ENCODE data around the gene CEMIP.

CEMIP gene

GRCh38 chr15:80778964-80779657 lies at the start of gene CEMIP:
Gene CEMIP, plus strand, starts transcription at chr15:80779370. Its CDS starts 94,510 bp downstream, at chr15:80873880.
- DNase-seq (ENCODE audit: low spot score) = peak; percentile 86

- DNase-seq (ENCODE audit: low spot score) = no peak
Observed at GRCh38 chr15:80730387-80730786, 48.8 kb upstream of the CEMIP start.

GRCh38 chr15:80730926-80731325 lies 48.2 kb upstream of the CEMIP start:
- no peak for DNase-seq (ENCODE audit: low spot score)

GRCh38 chr15:80732167-80732566 lies 47.0 kb upstream of the CEMIP start:
- DNase-seq (ENCODE audit: low spot score) = no peak

- DNase-seq (ENCODE audit: low spot score) = no peak
Observed at GRCh38 chr15:80732818-80733217, 46.4 kb upstream of the CEMIP start.

- no peak for DNase-seq (ENCODE audit: low spot score)
Observed at GRCh38 chr15:80733460-80733859, 45.7 kb upstream of the CEMIP start.

GRCh38 chr15:80735344-80735743 lies 43.8 kb upstream of the CEMIP start:
- no peak for DNase-seq (ENCODE audit: low spot score)

GRCh38 chr15:80736560-80736959 lies 42.6 kb upstream of the CEMIP start:
- DNase-seq (ENCODE audit: low spot score) = no peak

- no peak for DNase-seq (ENCODE audit: low spot score)
Observed at GRCh38 chr15:80739919-80740318, 39.3 kb upstream of the CEMIP start.

- DNase-seq (ENCODE audit: low spot score) = no peak
Observed at GRCh38 chr15:80742081-80742480, 37.1 kb upstream of the CEMIP start.

- peak; percentile 64 for DNase-seq (ENCODE audit: low spot score)
Observed at GRCh38 chr15:80743189-80743833, 35.9 kb upstream of the CEMIP start.

GRCh38 chr15:80744415-80744814 lies 34.8 kb upstream of the CEMIP start:
- DNase-seq (ENCODE audit: low spot score) = no peak

- DNase-seq (ENCODE audit: low spot score) = no peak
Observed at GRCh38 chr15:80744826-80745225, 34.3 kb upstream of the CEMIP start.

GRCh38 chr15:80745888-80746287 lies 33.3 kb upstream of the CEMIP start:
- DNase-seq (ENCODE audit: low spot score) = no peak

- DNase-seq (ENCODE audit: low spot score) = no peak
Observed at GRCh38 chr15:80747317-80748053, 31.7 kb upstream of the CEMIP start.

GRCh38 chr15:80749589-80749988 lies 29.6 kb upstream of the CEMIP start:
- DNase-seq (ENCODE audit: low spot score) = no peak

GRCh38 chr15:80750575-80750974 lies 28.6 kb upstream of the CEMIP start:
- no peak for DNase-seq (ENCODE audit: low spot score)

GRCh38 chr15:80752204-80752603 lies 27.0 kb upstream of the CEMIP start:
- no peak for DNase-seq (ENCODE audit: low spot score)

GRCh38 chr15:80753161-80753560 lies 26.0 kb upstream of the CEMIP start:
- DNase-seq (ENCODE audit: low spot score) = no peak

- DNase-seq (ENCODE audit: low spot score) = no peak
Observed at GRCh38 chr15:80754014-80754413, 25.2 kb upstream of the CEMIP start.

- no peak for DNase-seq (ENCODE audit: low spot score)
Observed at GRCh38 chr15:80755885-80756284, 23.3 kb upstream of the CEMIP start.

GRCh38 chr15:80758130-80758745 lies 20.9 kb upstream of the CEMIP start:
- DNase-seq (ENCODE audit: low spot score) = no peak

- no peak for DNase-seq (ENCODE audit: low spot score)
Observed at GRCh38 chr15:80760960-80761359, 18.2 kb upstream of the CEMIP start.

Data from HuH-7.5 (cell line).